ENCODE measurements around the gene TMEM184A. TPM values are rescaled to one million over a fixed set of nuclear protein-coding genes. Genes with fewer than 3 reads are reported as not detected.

Gene TMEM184A
- total and polyA plus RNA-seq, 2 of the 13 experiments (the other 11 are each of a cell fraction or from before 2014, with no cell fraction given), result 9.5 to 20.4 TPM

DNA sequence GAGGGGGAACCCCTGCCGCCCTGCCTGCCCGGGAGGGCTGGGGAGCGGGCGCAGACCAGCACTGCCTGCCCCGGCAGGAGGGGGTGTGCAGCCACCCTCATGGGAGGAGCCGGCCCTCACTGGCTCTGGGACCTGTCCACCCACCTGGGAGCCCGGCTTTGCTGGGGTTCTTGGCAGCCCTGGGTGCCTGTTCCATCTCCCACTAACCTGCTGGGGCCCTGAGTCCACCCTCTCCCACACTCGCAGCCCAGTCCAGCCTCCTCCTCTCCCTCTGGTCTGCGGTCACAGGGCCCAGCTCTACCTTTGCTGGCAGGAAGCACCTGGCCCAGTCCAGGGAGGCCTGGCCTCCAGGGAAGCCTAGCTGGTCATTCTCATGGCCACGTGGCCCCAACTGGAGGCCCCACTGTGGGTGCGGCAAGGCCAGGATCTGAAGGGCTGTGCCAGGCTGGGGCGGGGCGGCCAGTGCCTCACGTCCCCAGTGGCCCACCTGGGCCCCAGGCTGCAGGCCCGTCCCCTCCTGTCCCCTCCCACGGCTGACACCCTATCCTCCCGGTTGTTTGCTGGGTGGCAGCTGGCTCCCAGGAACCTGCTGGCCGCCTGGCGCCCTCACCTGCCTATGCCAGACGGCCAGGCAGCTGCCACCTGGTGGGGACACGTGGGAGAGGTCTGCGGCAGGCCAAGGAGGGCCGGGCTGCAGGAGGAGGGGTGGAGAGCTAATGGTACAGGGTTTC is at the start of gene TMEM184A (continued):
- TF ChIP-seq NFKBIZ (CRISPR knock-in tag; IDR thresholded peaks at IDR 0.05) (no peak), DNMT3B (CRISPR knock-in tag; conservative IDR thresholded peaks at IDR 0.05) (no peak; the same call in 1 of the 2 replicates), ZNF557 (CRISPR knock-in tag; IDR thresholded peaks at IDR 0.05) (0 out of 2 replicates have a peak, but pooled peaks have one; percentile 84), HNF4A (CRISPR knock-in tag; IDR thresholded peaks at IDR 0.05) (peak; percentile 42; the same call in 1 of the 2 replicates), ZNF883 (CRISPR knock-in tag; IDR thresholded peaks at IDR 0.05; ENCODE audit: not compliant biosample characterization) (peak; percentile 89), FOXK2 (IDR thresholded peaks at IDR 0.05) (no peak), RBAK (CRISPR knock-in tag; IDR thresholded peaks at IDR 0.05) (no peak), ZFP36L2 (CRISPR knock-in tag; IDR thresholded peaks at IDR 0.05) (no peak), ZFP36L1 (CRISPR knock-in tag; IDR thresholded peaks at IDR 0.05) (no peak), ZNF543 (CRISPR knock-in tag; IDR thresholded peaks at IDR 0.05) (no peak), PHF8 (CRISPR knock-in tag; IDR thresholded peaks at IDR 0.05) (peak; percentile 81), ZNF446 (CRISPR knock-in tag; IDR thresholded peaks at IDR 0.05) (peak; percentile 88; the same call in 1 of the 2 replicates), GTF3A (CRISPR knock-in tag; conservative IDR thresholded peaks at IDR 0.05) (no peak), STAG1 (CRISPR knock-in tag; IDR thresholded peaks at IDR 0.05) (peak; percentile 79), NFATC3 (CRISPR knock-in tag; IDR thresholded peaks at IDR 0.05) (no peak), ZNF879 (CRISPR knock-in tag; IDR thresholded peaks at IDR 0.05) (no peak), KDM5A (IDR thresholded peaks at IDR 0.05; ENCODE audit: borderline replicate concordance, low read length) (peak; percentile 19; the same call in 1 of the 2 replicates), TAF15 (IDR thresholded peaks at IDR 0.05; ENCODE audit: low read depth, low read length, poor library complexity, severe bottlenecking) (no peak)
- TF ChIP-seq, protein P1, sequence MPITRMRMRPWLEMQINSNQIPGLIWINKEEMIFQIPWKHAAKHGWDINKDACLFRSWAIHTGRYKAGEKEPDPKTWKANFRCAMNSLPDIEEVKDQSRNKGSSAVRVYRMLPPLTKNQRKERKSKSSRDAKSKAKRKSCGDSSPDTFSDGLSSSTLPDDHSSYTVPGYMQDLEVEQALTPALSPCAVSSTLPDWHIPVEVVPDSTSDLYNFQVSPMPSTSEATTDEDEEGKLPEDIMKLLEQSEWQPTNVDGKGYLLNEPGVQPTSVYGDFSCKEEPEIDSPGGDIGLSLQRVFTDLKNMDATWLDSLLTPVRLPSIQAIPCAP (CRISPR knock-in tag; IDR thresholded peaks at IDR 0.05; ENCODE audit: low read depth), result peak; percentile 64; the same call in 1 of the 2 replicates
- TF ChIP-seq, protein P2, sequence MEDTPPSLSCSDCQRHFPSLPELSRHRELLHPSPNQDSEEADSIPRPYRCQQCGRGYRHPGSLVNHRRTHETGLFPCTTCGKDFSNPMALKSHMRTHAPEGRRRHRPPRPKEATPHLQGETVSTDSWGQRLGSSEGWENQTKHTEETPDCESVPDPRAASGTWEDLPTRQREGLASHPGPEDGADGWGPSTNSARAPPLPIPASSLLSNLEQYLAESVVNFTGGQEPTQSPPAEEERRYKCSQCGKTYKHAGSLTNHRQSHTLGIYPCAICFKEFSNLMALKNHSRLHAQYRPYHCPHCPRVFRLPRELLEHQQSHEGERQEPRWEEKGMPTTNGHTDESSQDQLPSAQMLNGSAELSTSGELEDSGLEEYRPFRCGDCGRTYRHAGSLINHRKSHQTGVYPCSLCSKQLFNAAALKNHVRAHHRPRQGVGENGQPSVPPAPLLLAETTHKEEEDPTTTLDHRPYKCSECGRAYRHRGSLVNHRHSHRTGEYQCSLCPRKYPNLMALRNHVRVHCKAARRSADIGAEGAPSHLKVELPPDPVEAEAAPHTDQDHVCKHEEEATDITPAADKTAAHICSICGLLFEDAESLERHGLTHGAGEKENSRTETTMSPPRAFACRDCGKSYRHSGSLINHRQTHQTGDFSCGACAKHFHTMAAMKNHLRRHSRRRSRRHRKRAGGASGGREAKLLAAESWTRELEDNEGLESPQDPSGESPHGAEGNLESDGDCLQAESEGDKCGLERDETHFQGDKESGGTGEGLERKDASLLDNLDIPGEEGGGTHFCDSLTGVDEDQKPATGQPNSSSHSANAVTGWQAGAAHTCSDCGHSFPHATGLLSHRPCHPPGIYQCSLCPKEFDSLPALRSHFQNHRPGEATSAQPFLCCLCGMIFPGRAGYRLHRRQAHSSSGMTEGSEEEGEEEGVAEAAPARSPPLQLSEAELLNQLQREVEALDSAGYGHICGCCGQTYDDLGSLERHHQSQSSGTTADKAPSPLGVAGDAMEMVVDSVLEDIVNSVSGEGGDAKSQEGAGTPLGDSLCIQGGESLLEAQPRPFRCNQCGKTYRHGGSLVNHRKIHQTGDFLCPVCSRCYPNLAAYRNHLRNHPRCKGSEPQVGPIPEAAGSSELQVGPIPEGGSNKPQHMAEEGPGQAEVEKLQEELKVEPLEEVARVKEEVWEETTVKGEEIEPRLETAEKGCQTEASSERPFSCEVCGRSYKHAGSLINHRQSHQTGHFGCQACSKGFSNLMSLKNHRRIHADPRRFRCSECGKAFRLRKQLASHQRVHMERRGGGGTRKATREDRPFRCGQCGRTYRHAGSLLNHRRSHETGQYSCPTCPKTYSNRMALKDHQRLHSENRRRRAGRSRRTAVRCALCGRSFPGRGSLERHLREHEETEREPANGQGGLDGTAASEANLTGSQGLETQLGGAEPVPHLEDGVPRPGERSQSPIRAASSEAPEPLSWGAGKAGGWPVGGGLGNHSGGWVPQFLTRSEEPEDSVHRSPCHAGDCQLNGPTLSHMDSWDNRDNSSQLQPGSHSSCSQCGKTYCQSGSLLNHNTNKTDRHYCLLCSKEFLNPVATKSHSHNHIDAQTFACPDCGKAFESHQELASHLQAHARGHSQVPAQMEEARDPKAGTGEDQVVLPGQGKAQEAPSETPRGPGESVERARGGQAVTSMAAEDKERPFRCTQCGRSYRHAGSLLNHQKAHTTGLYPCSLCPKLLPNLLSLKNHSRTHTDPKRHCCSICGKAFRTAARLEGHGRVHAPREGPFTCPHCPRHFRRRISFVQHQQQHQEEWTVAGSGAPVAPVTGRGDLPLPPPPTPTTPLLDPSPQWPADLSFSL (CRISPR knock-in tag; IDR thresholded peaks at IDR 0.05), result peak; percentile 63
- TF ChIP-seq, protein P3, sequence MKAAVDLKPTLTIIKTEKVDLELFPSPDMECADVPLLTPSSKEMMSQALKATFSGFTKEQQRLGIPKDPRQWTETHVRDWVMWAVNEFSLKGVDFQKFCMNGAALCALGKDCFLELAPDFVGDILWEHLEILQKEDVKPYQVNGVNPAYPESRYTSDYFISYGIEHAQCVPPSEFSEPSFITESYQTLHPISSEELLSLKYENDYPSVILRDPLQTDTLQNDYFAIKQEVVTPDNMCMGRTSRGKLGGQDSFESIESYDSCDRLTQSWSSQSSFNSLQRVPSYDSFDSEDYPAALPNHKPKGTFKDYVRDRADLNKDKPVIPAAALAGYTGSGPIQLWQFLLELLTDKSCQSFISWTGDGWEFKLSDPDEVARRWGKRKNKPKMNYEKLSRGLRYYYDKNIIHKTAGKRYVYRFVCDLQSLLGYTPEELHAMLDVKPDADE (CRISPR knock-in tag; IDR thresholded peaks at IDR 0.05), result 0 out of 2 replicates have a peak, but pooled peaks have one; percentile 54
- TF ChIP-seq, protein P4, sequence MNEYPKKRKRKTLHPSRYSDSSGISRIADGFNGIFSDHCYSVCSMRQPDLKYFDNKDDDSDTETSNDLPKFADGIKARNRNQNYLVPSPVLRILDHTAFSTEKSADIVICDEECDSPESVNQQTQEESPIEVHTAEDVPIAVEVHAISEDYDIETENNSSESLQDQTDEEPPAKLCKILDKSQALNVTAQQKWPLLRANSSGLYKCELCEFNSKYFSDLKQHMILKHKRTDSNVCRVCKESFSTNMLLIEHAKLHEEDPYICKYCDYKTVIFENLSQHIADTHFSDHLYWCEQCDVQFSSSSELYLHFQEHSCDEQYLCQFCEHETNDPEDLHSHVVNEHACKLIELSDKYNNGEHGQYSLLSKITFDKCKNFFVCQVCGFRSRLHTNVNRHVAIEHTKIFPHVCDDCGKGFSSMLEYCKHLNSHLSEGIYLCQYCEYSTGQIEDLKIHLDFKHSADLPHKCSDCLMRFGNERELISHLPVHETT (CRISPR knock-in tag; conservative IDR thresholded peaks at IDR 0.05), result no peak

Data from HepG2 (cell line).